Inflammatory macrophage (primary cell): ENCODE results near the gene NR2C2.
"Not testable (repeated sequence)": the region's sequence is repeated elsewhere in the genome, so short reads cannot be mapped to it uniquely, and the experiment has no call there.

ENCODE experiments used
- DNase-seq, 2 donors: peaks; one replicate each; pipeline ENCODE4 v3.0.0-alpha.2; 2020 to 2022

NR2C2 gene

GRCh38 chr3:14962762-14963161, 15.4 kb downstream of the NR2C2 start:
- no peak for DNase-seq

- no peak for DNase-seq
These were observed 19.9 kb downstream of the NR2C2 start for GRCh38 chr3:14967285-14967684.

DNA sequence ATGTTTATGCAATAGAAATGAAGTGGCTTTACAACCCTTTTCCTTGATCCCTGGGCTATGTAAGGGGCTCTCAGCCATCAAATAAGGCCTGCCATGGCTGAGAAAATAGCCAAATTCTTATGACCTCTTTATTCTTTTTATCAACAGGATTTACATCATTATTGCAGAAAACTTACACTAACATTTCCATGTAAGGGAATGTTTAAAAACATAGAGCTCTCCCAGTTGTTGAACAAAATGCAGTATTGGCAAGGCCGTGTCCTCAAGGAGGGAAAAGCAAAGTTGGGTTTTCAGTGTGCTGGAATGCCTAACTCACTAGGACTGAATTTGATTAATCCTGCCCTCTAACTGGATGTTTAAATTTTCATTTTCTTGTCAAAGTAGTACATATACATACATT, 22.3 kb downstream of the NR2C2 start:
- no peak for DNase-seq

DNA sequence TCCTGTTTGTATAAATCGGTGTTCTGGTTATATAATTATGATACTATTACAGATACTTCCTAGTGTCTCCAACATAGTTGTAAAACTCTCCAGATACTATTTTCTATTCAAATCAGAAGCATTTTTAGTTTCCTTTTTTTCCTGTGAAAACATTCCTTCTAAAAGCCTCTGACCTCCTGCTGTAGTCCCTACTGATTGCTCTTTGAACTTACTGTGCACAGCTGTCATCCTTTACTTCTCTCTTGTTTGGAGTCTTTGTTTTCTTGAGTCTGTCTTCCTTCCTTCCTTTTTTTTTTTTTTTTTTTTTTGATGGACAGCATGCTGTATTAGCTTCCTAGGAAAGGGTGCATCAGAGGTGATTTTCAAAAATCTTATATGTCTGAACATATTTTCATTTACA, 28.9 kb downstream of the NR2C2 start:
- DNase-seq: no peak

GRCh38 chr3:14980689-14981088, 33.3 kb downstream of the NR2C2 start:
- peak; percentile 33 to 47 for DNase-seq

- DNase-seq: no peak
These were observed 37.3 kb downstream of the NR2C2 start for GRCh38 chr3:14984581-14985113.

- DNase-seq: no peak
These were observed 41.6 kb downstream of the NR2C2 start for GRCh38 chr3:14988988-14989394.

DNA sequence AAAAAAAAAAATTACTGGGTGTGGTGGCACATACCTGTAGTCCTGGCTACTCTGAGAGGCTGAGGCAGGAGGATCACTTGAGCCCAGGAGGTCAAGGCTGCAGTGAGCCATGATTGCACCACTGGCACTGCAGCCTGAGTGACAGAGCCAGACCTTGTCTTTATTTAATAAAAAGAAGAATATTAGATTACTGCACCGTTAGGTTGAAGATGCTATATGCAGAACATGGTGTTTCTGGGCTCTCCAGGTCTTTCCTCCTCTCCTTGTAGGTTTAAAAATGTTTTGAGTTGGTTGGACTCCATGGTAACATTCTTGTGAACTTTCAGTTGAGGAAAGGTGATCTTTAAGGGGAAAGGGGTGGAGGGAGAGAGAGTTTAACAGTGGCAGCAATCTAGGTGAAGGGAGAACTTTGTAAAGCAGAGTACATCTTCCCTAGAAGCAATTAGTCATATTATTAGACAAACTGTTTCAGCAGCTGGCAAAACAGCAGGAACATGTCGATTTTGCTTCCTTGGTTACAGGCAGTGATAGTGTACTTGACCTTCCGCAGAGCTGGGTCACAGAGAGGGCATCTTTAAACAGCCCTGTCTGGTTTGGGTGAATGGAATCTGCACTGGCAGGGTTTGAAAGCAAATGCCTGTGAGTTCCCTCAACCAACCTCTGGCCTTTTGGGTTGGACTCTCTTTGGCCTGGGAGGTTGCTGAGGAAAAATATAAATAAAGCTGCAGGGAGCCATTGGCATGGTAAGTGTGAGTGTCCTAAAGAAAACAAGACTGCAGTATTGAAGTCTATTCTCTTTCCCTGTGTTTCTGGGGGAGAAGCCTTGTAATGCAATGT, 42.8 kb downstream of the NR2C2 start:
- peak in 1 of 2 donors; percentile 12 for DNase-seq

- DNase-seq: no peak
These were observed 43.4 kb downstream of the NR2C2 start for GRCh38 chr3:14990780-14991148.

GRCh38 chr3:14991151-14991742, 43.9 kb downstream of the NR2C2 start:
- DNase-seq: peak in 1 of 2 donors; percentile 17

DNA sequence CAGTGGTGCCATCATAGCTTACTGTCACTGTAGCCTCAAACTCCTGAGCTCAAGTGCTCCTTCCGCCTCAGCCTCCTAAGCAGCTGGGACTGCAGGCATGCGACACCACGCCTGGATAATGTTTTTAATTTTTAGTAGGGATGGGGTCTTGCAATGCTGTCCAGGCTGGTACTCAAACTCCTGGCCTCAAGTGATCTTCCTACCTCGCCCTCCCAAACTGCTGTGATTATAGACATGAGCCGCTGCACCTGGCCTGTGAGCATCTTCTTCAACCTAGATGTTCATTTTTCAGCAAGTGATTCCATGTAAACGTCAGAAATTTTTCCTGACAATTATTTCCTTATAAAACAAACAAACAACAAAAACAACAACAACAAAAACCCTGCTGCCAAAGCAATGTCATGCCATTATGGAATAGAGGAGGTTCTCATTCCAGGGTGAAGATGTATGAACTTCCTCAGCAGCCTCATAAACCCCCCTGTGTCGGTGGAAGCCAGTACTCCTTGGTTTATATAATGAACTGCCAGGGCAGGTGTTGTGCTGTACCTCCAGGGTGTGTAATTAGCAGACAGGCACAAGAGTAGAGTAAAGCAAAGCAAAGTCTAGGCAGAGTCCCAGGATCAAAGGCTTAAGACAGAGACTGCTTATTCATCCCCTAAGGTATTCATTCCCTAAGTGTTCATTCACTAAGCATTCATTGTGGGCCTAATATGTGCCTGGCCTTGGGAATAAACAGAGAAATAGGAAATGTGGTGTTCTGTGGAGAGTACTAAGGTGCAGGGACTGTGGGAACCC, 44.6 kb downstream of the NR2C2 start:
- no peak for DNase-seq

DNA sequence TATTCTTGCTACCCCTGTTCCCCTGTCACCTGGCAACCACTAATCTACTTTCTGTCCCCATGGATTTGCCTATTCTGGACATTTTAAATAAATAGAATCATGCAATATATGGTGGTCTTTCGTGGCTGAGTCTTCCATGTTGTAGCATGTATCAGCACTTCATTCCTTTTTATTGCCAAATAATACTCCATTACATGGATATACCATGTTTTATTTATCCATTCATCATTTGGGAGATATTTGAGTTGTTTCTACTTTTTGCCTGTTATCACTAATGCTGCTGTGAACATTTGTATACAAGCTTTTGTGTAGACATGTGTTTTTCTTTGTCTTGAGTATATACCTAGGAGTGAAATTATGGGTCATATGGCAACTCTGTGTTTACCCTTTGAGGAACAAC, 50.6 kb downstream of the NR2C2 start:
- DNase-seq: no peak

DNA sequence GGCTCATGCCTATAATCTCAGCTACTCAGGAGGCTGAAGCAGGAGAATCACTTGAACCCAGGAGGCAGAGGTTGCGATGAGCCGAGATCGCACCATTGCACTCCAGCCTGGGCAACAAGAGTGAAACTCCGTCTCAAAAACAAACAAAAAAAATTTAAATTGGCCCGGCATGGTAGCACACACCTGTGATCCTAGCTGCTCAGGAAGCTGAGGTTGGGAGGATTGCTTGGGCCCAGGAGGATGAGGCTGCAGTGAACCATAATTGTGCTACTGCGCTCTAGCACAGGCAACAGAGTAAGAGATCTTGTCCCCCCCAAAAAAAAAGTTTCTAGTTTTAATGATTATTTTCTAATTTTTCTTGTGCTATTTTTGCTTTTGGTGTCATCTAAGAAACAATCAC, 51.8 kb downstream of the NR2C2 start:
- DNase-seq: not testable (repeated sequence)

DNA sequence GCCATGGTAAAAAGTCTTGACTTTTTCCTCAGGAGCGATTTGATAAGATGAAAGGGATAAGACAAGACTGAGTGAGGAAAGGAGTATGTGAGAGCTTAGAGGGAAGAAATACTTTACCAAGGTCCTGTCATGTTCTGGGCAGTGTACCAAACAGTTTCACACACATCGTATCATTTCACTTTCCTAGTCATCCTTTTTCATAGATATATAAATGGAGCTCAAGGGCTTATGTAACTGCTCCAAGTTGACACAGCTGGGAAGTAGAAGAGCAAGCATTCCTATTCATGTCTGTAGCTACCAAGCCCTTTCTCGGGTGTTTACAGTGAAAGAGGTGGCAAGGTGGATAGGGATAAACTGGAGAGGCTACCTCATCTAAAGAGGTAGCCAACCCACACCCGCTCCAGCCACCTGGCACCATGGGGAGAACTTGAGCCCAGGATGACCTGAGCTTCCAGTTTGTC, 60.3 kb downstream of the NR2C2 start:
- no peak for DNase-seq

GRCh38 chr3:15009167-15009566, 61.8 kb downstream of the NR2C2 start:
- no peak for DNase-seq

GRCh38 chr3:15010664-15011063, 63.3 kb downstream of the NR2C2 start:
- no peak for DNase-seq

- DNase-seq: no peak
These were observed 63.8 kb downstream of the NR2C2 start for GRCh38 chr3:15011174-15011573.

- no peak for DNase-seq
These were observed 67.4 kb downstream of the NR2C2 start for GRCh38 chr3:15014606-15015328.

DNA sequence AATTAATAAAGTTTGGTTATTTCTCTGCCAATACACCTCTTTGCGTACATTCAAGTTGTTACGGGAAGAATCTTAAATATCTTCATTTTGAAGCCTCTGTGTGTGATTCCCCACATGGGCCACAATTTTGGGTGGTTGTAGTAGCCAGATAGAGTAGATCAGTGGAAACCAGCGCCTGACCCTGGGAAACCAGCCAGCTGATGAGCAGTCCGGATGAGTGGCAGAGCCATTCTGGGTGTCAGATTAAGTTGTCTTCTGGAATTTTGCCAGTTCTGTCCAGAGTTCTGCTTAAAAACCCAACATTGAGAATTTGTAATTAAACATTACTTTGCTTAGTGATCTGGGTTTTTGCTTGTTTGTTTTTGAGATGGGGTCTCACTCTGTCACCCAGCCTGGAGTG, 68.1 kb downstream of the NR2C2 start:
- no peak for DNase-seq

- DNase-seq: no peak
These were observed 69.8 kb downstream of the NR2C2 start for GRCh38 chr3:15017191-15017590.

- no peak for DNase-seq
These were observed 75.9 kb downstream of the NR2C2 start for GRCh38 chr3:15023249-15023648.

- DNase-seq: no peak
These were observed 76.3 kb downstream of the NR2C2 start for GRCh38 chr3:15023719-15024118.

DNA sequence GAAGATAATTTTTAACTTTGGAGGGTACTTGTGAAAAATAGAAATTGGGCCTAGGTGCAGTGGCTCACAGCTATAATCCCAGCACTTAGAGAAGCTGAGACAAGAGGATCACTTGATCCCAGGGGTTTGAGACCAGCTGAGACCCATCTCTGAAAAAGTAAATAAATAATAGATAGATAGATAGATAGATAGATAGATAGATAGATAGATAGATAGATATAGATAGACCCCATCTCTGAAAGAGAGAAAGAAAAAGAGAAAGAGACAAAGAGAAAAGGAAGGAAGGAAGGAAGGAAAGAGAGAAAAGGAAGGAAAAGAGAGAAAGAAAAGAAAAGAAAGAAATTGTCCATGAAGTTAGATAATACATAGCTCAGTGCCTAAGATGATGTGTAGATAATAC, 82.2 kb downstream of the NR2C2 start:
- no peak for DNase-seq
